ENCODE data around the gene SIX4. TPM values are rescaled to one million over a fixed set of nuclear protein-coding genes. Genes with fewer than 3 reads are reported as not detected.

The SIX4 gene
- total RNA-seq, 1 experiment from 2014 or later: 26.5 TPM

DNA sequence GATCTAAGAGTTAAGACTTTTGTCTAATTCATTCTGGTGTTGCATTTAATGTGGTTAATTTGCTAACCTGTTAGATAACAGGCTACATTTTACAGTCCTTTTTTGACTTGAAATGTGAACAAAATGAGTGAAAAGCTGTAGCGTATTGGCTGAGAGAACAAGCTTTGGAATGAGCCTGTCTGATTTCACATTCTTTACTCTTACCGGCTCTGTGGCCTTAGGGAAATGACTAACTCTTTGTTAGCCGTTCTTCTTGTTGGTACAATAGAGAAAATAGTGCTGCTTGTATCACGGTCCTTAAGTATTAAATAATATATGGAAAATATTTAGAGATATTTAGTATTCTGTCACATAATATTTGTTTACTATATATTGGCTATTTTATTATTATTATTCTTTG is 12.3 kb upstream of the SIX4 start:
- Histone ChIP-seq H2BK20ac (ENCODE audit: low read depth, low read length, poor library complexity, severe bottlenecking) (no peak overlapping the region), H3K23ac (ENCODE audit: insufficient read length, low read depth, low read length) (no peak overlapping the region), H3K27ac (ENCODE audit: insufficient read length, low read depth, low read length) (no peak overlapping the region), H3K4me1 (ENCODE audit: insufficient read depth, low read length) (no peaks in the 10 kb centered on the region), H2BK120ac (ENCODE audit: low read depth, low read length, poor library complexity, severe bottlenecking) (no peak overlapping the region), H2AFZ (ENCODE audit: low read length) (no peak overlapping the region), H2BK12ac (ENCODE audit: insufficient read length, low read depth, low read length) (no peak overlapping the region), H2AK5ac (ENCODE audit: insufficient read length, low read length) (no peak overlapping the region), H2BK5ac (ENCODE audit: insufficient read length, low read length) (no peak overlapping the region), H3K23me2 (ENCODE audit: insufficient read length, low read depth, low read length, poor library complexity, severe bottlenecking) (peaks cover 3% of the 10 kb centered on the region), H3K79me1 (ENCODE audit: insufficient read depth, low read depth, low read length, poor library complexity, severe bottlenecking) (no peaks in the 10 kb centered on the region), H2BK15ac (ENCODE audit: low read depth, low read length) (no peak overlapping the region), H4K20me1 (ENCODE audit: control insufficient read depth, insufficient read depth, insufficient read length) (no peaks in the 10 kb centered on the region), H3K18ac (ENCODE audit: insufficient read length, low read depth, low read length) (no peak overlapping the region), H3K27me3 (ENCODE audit: insufficient read depth, low read length) (no peaks in the 10 kb centered on the region), H3K14ac (ENCODE audit: insufficient read depth, low read length) (no peak overlapping the region), H4K91ac (ENCODE audit: insufficient read length, low read depth, low read length) (no peak overlapping the region), H3K79me2 (ENCODE audit: insufficient read depth, low read length) (peaks cover 7% of the 10 kb centered on the region; the same call in 1 of the 2 replicates), H3K4me2 (ENCODE audit: insufficient read depth, insufficient read length, low read length) (peak overlapping the region; percentile 55), H4K5ac (ENCODE audit: insufficient read length, low read depth, low read length) (no peak overlapping the region), H4K8ac (replicated peaks; ENCODE audit: insufficient read length, low read depth, low read length) (no peak overlapping the region), H3T11ph (ENCODE audit: low read length) (no peak overlapping the region), H3K9ac (ENCODE audit: extremely low read depth, insufficient read length, low read length) (peak overlapping the region; percentile 58), H3K56ac (ENCODE audit: insufficient read length, low read depth, low read length) (no peak overlapping the region), H3K4ac (ENCODE audit: low read depth, low read length) (no peak overlapping the region), H3K9me3 (ENCODE audit: control insufficient read depth, low read depth, low read length) (no peaks in the 10 kb centered on the region)
- Mint-ChIP-seq H3K27ac (no peak overlapping the region), H3K4me1 (peaks cover 11 to 17% of the 10 kb centered on the region in 2 experiments), H3K4me3 (peak overlapping the region; percentile 56 to 98; a peak in 3 of 5 replicates), H3K9me3 (no peaks in the 10 kb centered on the region), H3K27me3 (ENCODE audit: low read depth) (peaks cover 4% of the 10 kb centered on the region), H3K36me3 (ENCODE audit: insufficient read depth in 1 of 3, low read depth in 3 of 3) (peaks cover 0 to 3% (median 0%) of the 10 kb centered on the region in 3 experiments; a peak in 2 of 7 replicates)
- no peak for TF ChIP-seq CTCF (conservative IDR thresholded peaks at IDR 0.05)
- WGBS (ENCODE audit: extremely low coverage, insufficient read length, low lambda C conversion rate): no CpG with 5 or more reads among the region's 4 CpGs
- no peak for DNase-seq
